ENCODE results near the gene EXOC3L1. TPM values are rescaled to one million over a fixed set of nuclear protein-coding genes. Genes with fewer than 3 reads are reported as not detected.

The EXOC3L1 gene
- total and polyA plus RNA-seq, 4 donors: 9.7 to 16.5 (median 12.0) TPM

DNA sequence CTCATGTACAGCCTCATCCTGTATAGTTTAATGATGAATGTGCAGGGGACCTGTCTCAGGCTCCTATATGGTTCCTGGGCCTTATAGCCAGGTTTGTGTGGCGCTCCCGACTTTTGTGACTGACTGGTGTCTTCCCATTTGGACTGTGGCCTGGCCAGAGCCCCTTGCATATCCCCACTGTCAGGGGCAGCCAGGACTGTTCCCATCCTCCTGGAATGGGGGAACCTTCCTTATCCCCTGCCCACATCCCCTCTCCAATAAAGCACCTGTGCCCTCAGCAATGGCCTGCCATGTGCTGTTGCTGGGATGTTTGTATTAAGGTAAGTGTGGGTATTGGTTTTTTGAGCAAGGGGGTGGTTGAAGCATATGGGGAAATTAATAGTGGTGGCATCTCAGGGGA, 41.7 kb downstream of the EXOC3L1 start:
- peaks cover 0 to 15% (median 4%) of the 10 kb centered on the region in 5 donors for H3K4me1 ChIP-seq (ENCODE audit: control insufficient read depth in 5 of 5, insufficient read depth in 5 of 5, low read length in 5 of 5)
- no peak overlapping the region for H3K4me3 ChIP-seq
- no peak overlapping the region for H3K9ac ChIP-seq (ENCODE audit: insufficient read depth in 1 of 2, low read length in 2 of 2)
- ATAC-seq (ENCODE audit: insufficient read depth, low FRiP score): no peak
- peaks cover 10 to 49% (median 34%) of the 10 kb centered on the region in 4 donors for H3K36me3 ChIP-seq (ENCODE audit: control insufficient read depth in 4 of 4, insufficient read depth in 4 of 4, low read length in 4 of 4)
- H3K27ac ChIP-seq (ENCODE audit: low read depth in 1 of 2, low read length in 1 of 2): no peak overlapping the region
- H3K27me3 ChIP-seq (ENCODE audit: control insufficient read depth in 3 of 3, insufficient read depth in 3 of 3, low read length in 2 of 3): peaks cover 0 to 5% (median 3%) of the 10 kb centered on the region in 3 donors
- WGBS, 2 donors: 93 to 98% methylated on average over 2 of the region's 2 CpGs
- TF ChIP-seq, protein P1, sequence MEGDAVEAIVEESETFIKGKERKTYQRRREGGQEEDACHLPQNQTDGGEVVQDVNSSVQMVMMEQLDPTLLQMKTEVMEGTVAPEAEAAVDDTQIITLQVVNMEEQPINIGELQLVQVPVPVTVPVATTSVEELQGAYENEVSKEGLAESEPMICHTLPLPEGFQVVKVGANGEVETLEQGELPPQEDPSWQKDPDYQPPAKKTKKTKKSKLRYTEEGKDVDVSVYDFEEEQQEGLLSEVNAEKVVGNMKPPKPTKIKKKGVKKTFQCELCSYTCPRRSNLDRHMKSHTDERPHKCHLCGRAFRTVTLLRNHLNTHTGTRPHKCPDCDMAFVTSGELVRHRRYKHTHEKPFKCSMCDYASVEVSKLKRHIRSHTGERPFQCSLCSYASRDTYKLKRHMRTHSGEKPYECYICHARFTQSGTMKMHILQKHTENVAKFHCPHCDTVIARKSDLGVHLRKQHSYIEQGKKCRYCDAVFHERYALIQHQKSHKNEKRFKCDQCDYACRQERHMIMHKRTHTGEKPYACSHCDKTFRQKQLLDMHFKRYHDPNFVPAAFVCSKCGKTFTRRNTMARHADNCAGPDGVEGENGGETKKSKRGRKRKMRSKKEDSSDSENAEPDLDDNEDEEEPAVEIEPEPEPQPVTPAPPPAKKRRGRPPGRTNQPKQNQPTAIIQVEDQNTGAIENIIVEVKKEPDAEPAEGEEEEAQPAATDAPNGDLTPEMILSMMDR (IDR thresholded peaks at IDR 0.05; ENCODE audit: control extremely low read depth, extremely low read depth): no peak
- H3K9me3 ChIP-seq (ENCODE audit: control insufficient read depth in 4 of 4, insufficient read depth in 3 of 4, low read length in 3 of 4): peaks cover 0 to 2% (median 0%) of the 10 kb centered on the region in 4 donors
- DNase-seq: no peak

DNA sequence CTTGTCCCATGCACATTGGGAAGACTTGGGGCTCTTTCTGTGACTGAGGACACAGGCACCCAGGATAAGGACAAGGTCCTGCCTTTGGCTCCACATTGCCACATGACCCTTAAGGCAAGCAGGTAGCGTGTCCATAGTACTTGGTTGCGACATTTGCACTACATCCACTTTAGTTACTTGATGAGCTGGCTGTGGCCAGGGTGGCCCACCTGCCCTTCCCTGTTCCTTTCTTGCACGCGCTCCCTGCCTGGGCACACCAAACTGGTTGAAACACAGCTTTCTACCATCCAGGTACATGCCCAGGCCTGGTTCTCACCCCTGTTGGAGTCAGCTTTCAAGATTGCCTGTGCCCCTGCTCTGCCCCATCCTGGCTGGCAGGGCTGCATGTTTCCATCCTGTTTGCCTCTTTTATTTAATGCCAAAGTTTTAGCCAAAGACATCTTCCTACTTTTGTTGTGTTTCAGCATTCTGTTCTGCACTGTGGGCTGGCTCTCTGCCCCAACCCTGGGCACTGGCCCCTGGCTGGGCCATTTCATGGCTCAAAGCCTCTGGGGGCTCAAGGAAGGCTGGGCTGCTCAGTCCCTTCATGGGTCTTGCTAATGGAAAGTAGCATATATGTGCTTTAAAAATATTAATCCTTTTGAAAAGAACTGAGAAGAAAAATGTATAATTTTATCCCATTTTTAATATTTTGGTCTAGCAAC, 42.3 kb downstream of the EXOC3L1 start:
- H3K4me1 ChIP-seq (ENCODE audit: control insufficient read depth in 5 of 5, insufficient read depth in 5 of 5, low read length in 5 of 5): peaks cover 0 to 15% (median 4%) of the 10 kb centered on the region in 5 donors
- H3K27me3 ChIP-seq (ENCODE audit: control insufficient read depth in 3 of 3, insufficient read depth in 3 of 3, low read length in 2 of 3): peaks cover 0 to under 1% (median 0%) of the 10 kb centered on the region in 3 donors
- peaks cover 10 to 54% (median 36%) of the 10 kb centered on the region in 4 donors for H3K36me3 ChIP-seq (ENCODE audit: control insufficient read depth in 4 of 4, insufficient read depth in 4 of 4, low read length in 4 of 4)
- no peak for DNase-seq
- ATAC-seq (ENCODE audit: insufficient read depth, low FRiP score): no peak
- TF ChIP-seq, protein P1 (IDR thresholded peaks at IDR 0.05; ENCODE audit: control extremely low read depth, extremely low read depth): no peak
- H3K9ac ChIP-seq (ENCODE audit: insufficient read depth in 1 of 2, low read length in 2 of 2): no peak overlapping the region
- no peak overlapping the region for H3K27ac ChIP-seq (ENCODE audit: low read depth in 1 of 2, low read length in 1 of 2)
- WGBS, 2 donors: 90 to 92% methylated on average over 4 of the region's 4 CpGs
- no peak overlapping the region for H3K4me3 ChIP-seq
- H3K9me3 ChIP-seq (ENCODE audit: control insufficient read depth in 4 of 4, insufficient read depth in 3 of 4, low read length in 3 of 4): peaks cover 0 to 2% (median 0%) of the 10 kb centered on the region in 4 donors

DNA sequence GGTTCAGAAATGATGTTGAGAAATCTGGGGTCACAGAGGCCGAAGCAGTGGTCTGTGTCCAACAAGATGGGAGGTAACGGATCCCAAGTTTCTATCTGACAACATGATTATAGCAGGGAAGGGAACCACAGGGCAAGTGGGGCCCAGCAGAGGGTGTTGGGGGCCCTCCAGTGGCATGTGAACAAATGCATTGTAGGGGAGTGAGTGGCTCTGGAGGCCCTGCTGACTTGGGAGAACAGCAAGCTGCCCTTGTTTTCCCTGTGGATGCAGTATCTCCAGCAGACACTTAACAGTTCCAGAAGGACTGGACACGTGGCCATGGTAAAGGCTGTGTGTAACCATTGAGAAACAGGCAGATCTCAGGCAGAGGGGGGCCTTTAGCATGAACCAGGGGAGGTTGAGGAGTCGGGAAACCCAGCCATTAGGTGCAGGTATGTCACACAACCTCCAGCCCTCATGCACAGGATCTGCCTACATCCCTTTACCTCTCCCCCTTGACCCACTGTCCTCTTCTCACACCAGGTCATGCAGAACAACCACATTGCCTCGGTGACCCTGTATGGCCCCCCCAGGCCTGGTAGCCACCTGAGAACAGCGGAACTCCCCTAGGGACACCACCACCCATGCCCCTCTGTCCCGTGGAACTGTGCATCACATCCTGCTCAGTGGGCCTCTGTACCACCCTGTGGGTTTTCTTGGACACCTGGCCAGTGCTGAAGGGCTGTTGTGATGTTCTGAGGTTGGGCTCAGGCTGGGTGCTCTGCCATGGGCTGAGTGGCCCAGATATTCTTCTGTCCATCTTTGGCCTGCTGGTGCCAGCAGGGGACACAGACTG, 43.2 kb downstream of the EXOC3L1 start:
- H3K36me3 ChIP-seq (ENCODE audit: control insufficient read depth in 4 of 4, insufficient read depth in 4 of 4, low read length in 4 of 4): peaks cover 10 to 62% (median 39%) of the 10 kb centered on the region in 4 donors
- WGBS, 2 donors: 92% methylated on average over 7 of the region's 7 CpGs
- H3K9ac ChIP-seq (ENCODE audit: insufficient read depth in 1 of 2, low read length in 2 of 2): no peak overlapping the region
- no peaks in the 10 kb centered on the region for H3K27me3 ChIP-seq (ENCODE audit: control insufficient read depth in 3 of 3, insufficient read depth in 3 of 3, low read length in 2 of 3)
- ATAC-seq (ENCODE audit: insufficient read depth, low FRiP score): no peak
- TF ChIP-seq, protein P1 (IDR thresholded peaks at IDR 0.05; ENCODE audit: control extremely low read depth, extremely low read depth): no peak
- peaks cover 0 to 15% (median 4%) of the 10 kb centered on the region in 5 donors for H3K4me1 ChIP-seq (ENCODE audit: control insufficient read depth in 5 of 5, insufficient read depth in 5 of 5, low read length in 5 of 5)
- H3K9me3 ChIP-seq (ENCODE audit: control insufficient read depth in 4 of 4, insufficient read depth in 3 of 4, low read length in 3 of 4): peaks cover 0 to 2% (median 0%) of the 10 kb centered on the region in 4 donors
- H3K27ac ChIP-seq (ENCODE audit: low read depth in 1 of 2, low read length in 1 of 2): no peak overlapping the region
- DNase-seq: no peak
- H3K4me3 ChIP-seq: no peak overlapping the region

Measured in lung (tissue), 12 donors.